ENCODE data around the gene CXADR. TPM values are rescaled to one million over a fixed set of nuclear protein-coding genes. Genes with fewer than 3 reads are reported as not detected.
A peak's percentile ranks its signal among the peaks of the same experiment; 100 is the strongest.

CXADR gene
- total RNA-seq, 1 donor from 2014 or later = 226 TPM

DNA sequence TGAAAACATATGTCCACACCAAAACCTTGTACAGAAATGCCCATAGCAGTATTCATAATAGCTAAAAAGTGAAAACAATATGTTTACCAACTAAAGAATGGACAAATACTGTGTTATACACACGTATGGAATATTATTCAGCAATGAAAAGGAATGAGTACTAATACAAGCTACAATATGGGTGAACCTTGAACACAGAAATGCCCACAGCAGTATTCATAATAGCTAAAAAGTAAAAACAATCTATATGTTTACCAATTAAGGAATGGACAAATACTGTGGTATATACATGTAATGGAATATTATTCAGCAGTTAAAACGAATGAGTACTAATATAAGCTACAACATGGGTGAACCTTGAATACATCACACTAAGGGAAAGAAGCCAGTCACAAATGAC is 96.8 kb downstream of the CXADR start:
- no peak for DNase-seq (ENCODE audit: low spot score)
- Mint-ChIP-seq H3K4me1 (peaks cover 19% of the 10 kb centered on the region), H3K4me3 (no peak overlapping the region), H3K27me3 (ENCODE audit: insufficient read depth, low read depth) (peaks cover 5% of the 10 kb centered on the region), H3K27ac (no peak overlapping the region), H3K36me3 (peaks cover 32% of the 10 kb centered on the region), H3K9me3 (no peaks in the 10 kb centered on the region)
- no peak overlapping the region for H3K4me2 ChIP-seq
- H3F3A ChIP-seq (ENCODE audit: low read depth) = peaks cover 15% of the 10 kb centered on the region
- peaks cover 11% of the 10 kb centered on the region for H3K4me1 ChIP-seq
- no peak overlapping the region for H3K9ac ChIP-seq
- H2AFZ ChIP-seq (replicated peaks) = no peak overlapping the region
- peaks cover 8% of the 10 kb centered on the region for H4K20me1 ChIP-seq (ENCODE audit: low read depth)
- H3K36me3 ChIP-seq = peaks cover 23% of the 10 kb centered on the region
- H3K27ac ChIP-seq = no peak overlapping the region
- no peak overlapping the region for H3K4me3 ChIP-seq
- peaks cover 71% of the 10 kb centered on the region for H3K79me2 ChIP-seq (ENCODE audit: low read depth)
- H3K9me3 ChIP-seq (ENCODE audit: low read depth) = no peaks in the 10 kb centered on the region
- peaks cover 20% of the 10 kb centered on the region for H3K27me3 ChIP-seq
- TF ChIP-seq, protein P1, sequence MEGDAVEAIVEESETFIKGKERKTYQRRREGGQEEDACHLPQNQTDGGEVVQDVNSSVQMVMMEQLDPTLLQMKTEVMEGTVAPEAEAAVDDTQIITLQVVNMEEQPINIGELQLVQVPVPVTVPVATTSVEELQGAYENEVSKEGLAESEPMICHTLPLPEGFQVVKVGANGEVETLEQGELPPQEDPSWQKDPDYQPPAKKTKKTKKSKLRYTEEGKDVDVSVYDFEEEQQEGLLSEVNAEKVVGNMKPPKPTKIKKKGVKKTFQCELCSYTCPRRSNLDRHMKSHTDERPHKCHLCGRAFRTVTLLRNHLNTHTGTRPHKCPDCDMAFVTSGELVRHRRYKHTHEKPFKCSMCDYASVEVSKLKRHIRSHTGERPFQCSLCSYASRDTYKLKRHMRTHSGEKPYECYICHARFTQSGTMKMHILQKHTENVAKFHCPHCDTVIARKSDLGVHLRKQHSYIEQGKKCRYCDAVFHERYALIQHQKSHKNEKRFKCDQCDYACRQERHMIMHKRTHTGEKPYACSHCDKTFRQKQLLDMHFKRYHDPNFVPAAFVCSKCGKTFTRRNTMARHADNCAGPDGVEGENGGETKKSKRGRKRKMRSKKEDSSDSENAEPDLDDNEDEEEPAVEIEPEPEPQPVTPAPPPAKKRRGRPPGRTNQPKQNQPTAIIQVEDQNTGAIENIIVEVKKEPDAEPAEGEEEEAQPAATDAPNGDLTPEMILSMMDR (IDR thresholded peaks at IDR 0.05) = no peak
- TF ChIP-seq EZH2phosphoT487 (IDR thresholded peaks at IDR 0.05) (no peak), EZH2 (IDR thresholded peaks at IDR 0.05) (no peak)

- no peak overlapping the region for H3K27ac ChIP-seq
- Mint-ChIP-seq H3K4me3 (peak overlapping the region; percentile 96), H3K36me3 (peaks cover 26% of the 10 kb centered on the region), H3K9me3 (no peaks in the 10 kb centered on the region), H3K27ac (peak overlapping the region; percentile 99), H3K4me1 (peaks cover 19% of the 10 kb centered on the region), H3K27me3 (ENCODE audit: insufficient read depth, low read depth) (peaks cover 5% of the 10 kb centered on the region)
- H3K9me3 ChIP-seq (ENCODE audit: low read depth) = no peaks in the 10 kb centered on the region
- no peak for TF ChIP-seq EZH2 (IDR thresholded peaks at IDR 0.05)
- TF ChIP-seq, protein P1 (IDR thresholded peaks at IDR 0.05) = no peak
- peaks cover 8% of the 10 kb centered on the region for H4K20me1 ChIP-seq (ENCODE audit: low read depth)
- no peak overlapping the region for H3K9ac ChIP-seq
- peaks cover 63% of the 10 kb centered on the region for H3K79me2 ChIP-seq (ENCODE audit: low read depth)
- peak overlapping the region; percentile 91 for H3K4me3 ChIP-seq
- H2AFZ ChIP-seq (replicated peaks) = no peak overlapping the region
- H3K36me3 ChIP-seq = peaks cover 15% of the 10 kb centered on the region
- H3K4me2 ChIP-seq = peak overlapping the region; percentile 88
- peaks cover 10% of the 10 kb centered on the region for H3F3A ChIP-seq (ENCODE audit: low read depth)
- H3K27me3 ChIP-seq = peaks cover 20% of the 10 kb centered on the region
- peaks cover 11% of the 10 kb centered on the region for H3K4me1 ChIP-seq
- DNase-seq (ENCODE audit: low spot score) = no peak
These were observed 98.1 kb downstream of the CXADR start for GRCh38 chr21:17610911-17611310.

DNA sequence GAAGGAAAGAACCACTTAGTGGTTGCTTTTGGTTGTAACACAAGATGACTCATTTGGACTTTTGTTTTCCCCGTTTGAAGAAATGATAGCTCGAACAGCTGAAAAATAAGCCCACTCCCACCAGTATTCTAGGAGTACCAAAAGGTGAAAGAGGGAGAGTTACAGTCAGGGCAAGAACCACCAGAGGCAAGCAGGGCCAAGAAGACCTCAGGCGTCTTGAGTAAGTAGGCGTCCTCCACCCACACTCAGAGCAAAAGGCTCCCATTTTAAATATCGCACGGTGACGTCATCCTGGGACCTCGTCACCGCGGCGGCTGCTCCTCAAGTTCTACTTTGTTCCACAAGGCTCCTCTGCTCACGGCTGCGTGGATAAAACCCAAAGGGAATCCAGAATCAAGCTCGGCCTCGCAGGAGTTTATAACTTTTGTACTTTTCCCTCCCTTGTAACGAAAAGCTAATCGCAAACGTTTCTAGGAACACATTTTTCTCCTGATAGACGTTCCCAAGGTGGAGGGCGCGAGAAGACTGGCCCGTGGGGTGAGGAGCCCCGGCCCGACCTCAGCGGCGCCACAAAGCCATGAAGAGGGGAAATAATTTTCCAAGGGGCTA is 98.7 kb downstream of the CXADR start:
- peak overlapping the region; percentile 97 for H2AFZ ChIP-seq (replicated peaks)

More for the DNA sequence above, 98.7 kb downstream of the CXADR start:
- Histone ChIP-seq H3K4me3 (peak overlapping the region; percentile 91), H3K4me2 (peak overlapping the region; percentile 88), H3K27me3 (peaks cover 20% of the 10 kb centered on the region), H3K36me3 (peaks cover 9% of the 10 kb centered on the region), H3K9me3 (ENCODE audit: low read depth) (no peaks in the 10 kb centered on the region), H3K79me2 (ENCODE audit: low read depth) (peaks cover 57% of the 10 kb centered on the region), H4K20me1 (ENCODE audit: low read depth) (peaks cover 8% of the 10 kb centered on the region), H3K9ac (peak overlapping the region; percentile 61), H3K27ac (no peak overlapping the region), H3F3A (ENCODE audit: low read depth) (peaks cover 10% of the 10 kb centered on the region), H3K4me1 (peaks cover 11% of the 10 kb centered on the region)
- TF ChIP-seq, protein P1 (IDR thresholded peaks at IDR 0.05) = no peak
- TF ChIP-seq EZH2 (IDR thresholded peaks at IDR 0.05) (no peak), EZH2phosphoT487 (IDR thresholded peaks at IDR 0.05) (no peak)
- peaks cover 5% of the 10 kb centered on the region for H3K27me3 Mint-ChIP-seq (ENCODE audit: insufficient read depth, low read depth)
- H3K9me3 Mint-ChIP-seq = no peaks in the 10 kb centered on the region
- peak overlapping the region; percentile 96 for H3K4me3 Mint-ChIP-seq
- DNase-seq (ENCODE audit: low spot score) = peak; percentile 79
- H3K4me1 Mint-ChIP-seq = peaks cover 19% of the 10 kb centered on the region
- peak overlapping the region; percentile 99 for H3K27ac Mint-ChIP-seq
- H3K36me3 Mint-ChIP-seq = peaks cover 23% of the 10 kb centered on the region
